GM12878 (cell line): ENCODE data around the gene FXYD6. TPM values are rescaled to one million over a fixed set of nuclear protein-coding genes. Genes with fewer than 3 reads are reported as not detected.

ENCODE experiments used
- CUX1 ChIP-seq: IDR thresholded peaks from 2 replicates; pipeline ENCODE4 v1.6.1; 2012; ENCODE audit warnings: improper control_type of control experiment, low read depth, low read length; ENCODE audit not compliant: insufficient replicate concordance
- MXI1 ChIP-seq: fragments of 150-350 bp; IDR thresholded peaks from 2 replicates; pipeline ENCODE4 v1.6.1; 2011; ENCODE audit warnings: low read depth, mild to moderate bottlenecking, inconsistent platforms, low read length, improper control_type of control experiment
- NFIC ChIP-seq: IDR thresholded peaks from 2 replicates; pipeline ENCODE4 v1.6.1; 2012; ENCODE audit warnings: low read depth, mild to moderate bottlenecking, inconsistent platforms, low read length, moderate library complexity
- RELA ChIP-seq: fragments of 450-650 bp; IDR thresholded peaks from 2 replicates; pipeline ENCODE4 v1.8.0; 2014; ENCODE audit warnings: borderline replicate concordance; ENCODE audit not compliant: partially characterized antibody
- SIX5 ChIP-seq: IDR thresholded peaks from 2 replicates; pipeline ENCODE4 v1.6.1; 2011; ENCODE audit warnings: mild to moderate bottlenecking, low read depth, low read length, moderate library complexity; ENCODE audit not compliant: severe bottlenecking
- ZSCAN29 ChIP-seq: fragments of 450-650 bp; IDR thresholded peaks from 2 replicates; pipeline ENCODE4 v1.6.1; 2017; ENCODE audit warnings: mild to moderate bottlenecking, moderate library complexity
- polyA plus RNA-seq, 11 experiments: library from polyadenylated mRNA; depleted of rRNA in 4 of 11; unstranded in 6 of 11; stranded (reverse) in 5 of 11; fragments of >200 nt; fragmentation: Nextera tagmentation in 4 of 11; fragmentation: Illumina TruSeq in 1 of 11; extraction: Ambion mirVana in 4 of 11; extraction: Trizol in 1 of 11; gene quantifications; 1 replicate in 1 of 11; 2 replicates in 10 of 11; pipeline versions ENCODE4 v1.2.1 to v1.2.3, GENCODE V29; 2011 to 2016; ENCODE audit warnings: inconsistent platforms in 2 of 11, missing spikeins in 2 of 11, low read depth in 1 of 11
- total RNA-seq, 4 experiments: library from RNA; depleted of rRNA in 3 of 4; stranded (reverse); fragments of >200 nt in 3 of 4; fragmentation: Illumina TruSeq in 1 of 4; extraction: Trizol in 1 of 4; gene quantifications; 2 replicates each; pipeline versions ENCODE4 v1.2.1 to v1.2.3, GENCODE V29; 2013 to 2021

The FXYD6 gene
- total and polyA plus RNA-seq, 10 of the 15 experiments (the other 5 are each of a cell fraction or from before 2014, with no cell fraction given): 0.09 to 2.0 (median 0.23) TPM; not detected in 2

- TF ChIP-seq CUX1 (no peak), RELA (no peak), MXI1 (no peak), NFIC (no peak), SIX5 (no peak), ZSCAN29 (no peak)
- TF ChIP-seq, all 136 proteins: peak for 0
These were observed 36.3 kb downstream of the FXYD6 start (continued) for GRCh38 chr11:117839936-117840813.
